ENCODE data around the gene C8G.

Gene C8G

GRCh38 chr9:136920734-136921231 lies 24.3 kb upstream of the C8G start:
- no peak overlapping the region for H3K4me3 ChIP-seq (ENCODE audit: low read length in 2 of 2)
- H3K36me3 ChIP-seq (ENCODE audit: control insufficient read depth in 2 of 2, insufficient read depth in 2 of 2, low read length in 2 of 2), result peaks cover 43 to 62% of the 10 kb centered on the region in 2 donors
- H3K9ac ChIP-seq (ENCODE audit: low read depth in 1 of 2, low read length in 2 of 2), result no peak overlapping the region
- no peaks in the 10 kb centered on the region for H3K4me1 ChIP-seq (ENCODE audit: control insufficient read depth in 2 of 2, insufficient read depth in 2 of 2, low read length in 2 of 2)
- no peaks in the 10 kb centered on the region for H3K27me3 ChIP-seq (ENCODE audit: control insufficient read depth in 2 of 2, insufficient read depth in 2 of 2, low read length in 2 of 2)
- H3K27ac ChIP-seq (ENCODE audit: low read depth in 2 of 2, low read length in 2 of 2), result no peak overlapping the region
- no peaks in the 10 kb centered on the region for H3K9me3 ChIP-seq (ENCODE audit: control insufficient read depth in 2 of 2, low read length in 2 of 2)

- H3K4me1 ChIP-seq (ENCODE audit: control insufficient read depth in 2 of 2, insufficient read depth in 2 of 2, low read length in 2 of 2), result no peaks in the 10 kb centered on the region
- H3K4me3 ChIP-seq (ENCODE audit: low read length in 2 of 2), result no peak overlapping the region
- no peak overlapping the region for H3K9ac ChIP-seq (ENCODE audit: low read depth in 1 of 2, low read length in 2 of 2)
- H3K36me3 ChIP-seq (ENCODE audit: control insufficient read depth in 2 of 2, insufficient read depth in 2 of 2, low read length in 2 of 2), result peaks cover 39 to 61% of the 10 kb centered on the region in 2 donors
- no peaks in the 10 kb centered on the region for H3K27me3 ChIP-seq (ENCODE audit: control insufficient read depth in 2 of 2, insufficient read depth in 2 of 2, low read length in 2 of 2)
- H3K9me3 ChIP-seq (ENCODE audit: control insufficient read depth in 2 of 2, low read length in 2 of 2), result no peaks in the 10 kb centered on the region
- H3K27ac ChIP-seq (ENCODE audit: low read depth in 2 of 2, low read length in 2 of 2), result no peak overlapping the region
Measured at GRCh38 chr9:136921307-136921706, 23.7 kb upstream of the C8G start.

GRCh38 chr9:136921718-136922117 lies 23.3 kb upstream of the C8G start:
- Histone ChIP-seq H3K27me3 (ENCODE audit: control insufficient read depth in 2 of 2, insufficient read depth in 2 of 2, low read length in 2 of 2) (no peaks in the 10 kb centered on the region), H3K4me3 (ENCODE audit: low read length in 2 of 2) (no peak overlapping the region), H3K9ac (ENCODE audit: low read depth in 1 of 2, low read length in 2 of 2) (no peak overlapping the region), H3K27ac (ENCODE audit: low read depth in 2 of 2, low read length in 2 of 2) (no peak overlapping the region), H3K9me3 (ENCODE audit: control insufficient read depth in 2 of 2, low read length in 2 of 2) (no peaks in the 10 kb centered on the region), H3K36me3 (ENCODE audit: control insufficient read depth in 2 of 2, insufficient read depth in 2 of 2, low read length in 2 of 2) (peaks cover 36 to 60% of the 10 kb centered on the region in 2 donors), H3K4me1 (ENCODE audit: control insufficient read depth in 2 of 2, insufficient read depth in 2 of 2, low read length in 2 of 2) (no peaks in the 10 kb centered on the region)

GRCh38 chr9:136922540-136922939 lies 22.5 kb upstream of the C8G start:
- H3K4me3 ChIP-seq (ENCODE audit: low read length in 2 of 2), result no peak overlapping the region
- no peaks in the 10 kb centered on the region for H3K9me3 ChIP-seq (ENCODE audit: control insufficient read depth in 2 of 2, low read length in 2 of 2)
- no peaks in the 10 kb centered on the region for H3K4me1 ChIP-seq (ENCODE audit: control insufficient read depth in 2 of 2, insufficient read depth in 2 of 2, low read length in 2 of 2)
- no peaks in the 10 kb centered on the region for H3K27me3 ChIP-seq (ENCODE audit: control insufficient read depth in 2 of 2, insufficient read depth in 2 of 2, low read length in 2 of 2)
- no peak overlapping the region for H3K27ac ChIP-seq (ENCODE audit: low read depth in 2 of 2, low read length in 2 of 2)
- H3K36me3 ChIP-seq (ENCODE audit: control insufficient read depth in 2 of 2, insufficient read depth in 2 of 2, low read length in 2 of 2), result peaks cover 33 to 52% of the 10 kb centered on the region in 2 donors
- no peak overlapping the region for H3K9ac ChIP-seq (ENCODE audit: low read depth in 1 of 2, low read length in 2 of 2)

GRCh38 chr9:136923881-136924280 lies 21.2 kb upstream of the C8G start:
- Histone ChIP-seq H3K27me3 (ENCODE audit: control insufficient read depth in 2 of 2, insufficient read depth in 2 of 2, low read length in 2 of 2) (no peaks in the 10 kb centered on the region), H3K4me1 (ENCODE audit: control insufficient read depth in 2 of 2, insufficient read depth in 2 of 2, low read length in 2 of 2) (no peaks in the 10 kb centered on the region), H3K4me3 (ENCODE audit: low read length in 2 of 2) (no peak overlapping the region), H3K36me3 (ENCODE audit: control insufficient read depth in 2 of 2, insufficient read depth in 2 of 2, low read length in 2 of 2) (peaks cover 29 to 47% of the 10 kb centered on the region in 2 donors), H3K27ac (ENCODE audit: low read depth in 2 of 2, low read length in 2 of 2) (no peak overlapping the region), H3K9me3 (ENCODE audit: control insufficient read depth in 2 of 2, low read length in 2 of 2) (no peaks in the 10 kb centered on the region), H3K9ac (ENCODE audit: low read depth in 1 of 2, low read length in 2 of 2) (no peak overlapping the region)

- no peaks in the 10 kb centered on the region for H3K9me3 ChIP-seq (ENCODE audit: control insufficient read depth in 2 of 2, low read length in 2 of 2)
- H3K36me3 ChIP-seq (ENCODE audit: control insufficient read depth in 2 of 2, insufficient read depth in 2 of 2, low read length in 2 of 2), result peaks cover 22 to 38% of the 10 kb centered on the region in 2 donors
- H3K4me1 ChIP-seq (ENCODE audit: control insufficient read depth in 2 of 2, insufficient read depth in 2 of 2, low read length in 2 of 2), result no peaks in the 10 kb centered on the region
- no peaks in the 10 kb centered on the region for H3K27me3 ChIP-seq (ENCODE audit: control insufficient read depth in 2 of 2, insufficient read depth in 2 of 2, low read length in 2 of 2)
- H3K27ac ChIP-seq (ENCODE audit: low read depth in 2 of 2, low read length in 2 of 2), result no peak overlapping the region
- no peak overlapping the region for H3K9ac ChIP-seq (ENCODE audit: low read depth in 1 of 2, low read length in 2 of 2)
- no peak overlapping the region for H3K4me3 ChIP-seq (ENCODE audit: low read length in 2 of 2)
Measured at GRCh38 chr9:136925414-136926153, 19.5 kb upstream of the C8G start.

GRCh38 chr9:136926154-136926704 lies 18.8 kb upstream of the C8G start:
- H3K27ac ChIP-seq (ENCODE audit: low read depth in 2 of 2, low read length in 2 of 2), result no peak overlapping the region
- H3K9me3 ChIP-seq (ENCODE audit: control insufficient read depth in 2 of 2, low read length in 2 of 2), result no peaks in the 10 kb centered on the region
- H3K27me3 ChIP-seq (ENCODE audit: control insufficient read depth in 2 of 2, insufficient read depth in 2 of 2, low read length in 2 of 2), result no peaks in the 10 kb centered on the region
- H3K4me1 ChIP-seq (ENCODE audit: control insufficient read depth in 2 of 2, insufficient read depth in 2 of 2, low read length in 2 of 2), result no peaks in the 10 kb centered on the region
- H3K4me3 ChIP-seq (ENCODE audit: low read length in 2 of 2), result no peak overlapping the region
- no peak overlapping the region for H3K9ac ChIP-seq (ENCODE audit: low read depth in 1 of 2, low read length in 2 of 2)
- H3K36me3 ChIP-seq (ENCODE audit: control insufficient read depth in 2 of 2, insufficient read depth in 2 of 2, low read length in 2 of 2), result peaks cover 16 to 32% of the 10 kb centered on the region in 2 donors

GRCh38 chr9:136926749-136927148 lies 18.3 kb upstream of the C8G start:
- Histone ChIP-seq H3K27ac (ENCODE audit: low read depth in 2 of 2, low read length in 2 of 2) (no peak overlapping the region), H3K4me1 (ENCODE audit: control insufficient read depth in 2 of 2, insufficient read depth in 2 of 2, low read length in 2 of 2) (peaks cover under 1% of the 10 kb centered on the region in 2 donors), H3K36me3 (ENCODE audit: control insufficient read depth in 2 of 2, insufficient read depth in 2 of 2, low read length in 2 of 2) (peaks cover 16 to 31% of the 10 kb centered on the region in 2 donors), H3K4me3 (ENCODE audit: low read length in 2 of 2) (no peak overlapping the region), H3K9ac (ENCODE audit: low read depth in 1 of 2, low read length in 2 of 2) (no peak overlapping the region), H3K27me3 (ENCODE audit: control insufficient read depth in 2 of 2, insufficient read depth in 2 of 2, low read length in 2 of 2) (no peaks in the 10 kb centered on the region), H3K9me3 (ENCODE audit: control insufficient read depth in 2 of 2, low read length in 2 of 2) (no peaks in the 10 kb centered on the region)

- Histone ChIP-seq H3K9ac (ENCODE audit: low read depth in 1 of 2, low read length in 2 of 2) (no peak overlapping the region), H3K36me3 (ENCODE audit: control insufficient read depth in 2 of 2, insufficient read depth in 2 of 2, low read length in 2 of 2) (peaks cover 9 to 24% of the 10 kb centered on the region in 2 donors), H3K27me3 (ENCODE audit: control insufficient read depth in 2 of 2, insufficient read depth in 2 of 2, low read length in 2 of 2) (no peaks in the 10 kb centered on the region), H3K9me3 (ENCODE audit: control insufficient read depth in 2 of 2, low read length in 2 of 2) (no peaks in the 10 kb centered on the region), H3K4me3 (ENCODE audit: low read length in 2 of 2) (no peak overlapping the region), H3K27ac (ENCODE audit: low read depth in 2 of 2, low read length in 2 of 2) (no peak overlapping the region), H3K4me1 (ENCODE audit: control insufficient read depth in 2 of 2, insufficient read depth in 2 of 2, low read length in 2 of 2) (peaks cover 4% of the 10 kb centered on the region in 2 donors)
Measured at GRCh38 chr9:136927343-136928271, 17.4 kb upstream of the C8G start.

GRCh38 chr9:136928591-136928990 lies 16.5 kb upstream of the C8G start:
- peaks cover 4% of the 10 kb centered on the region in 2 donors for H3K4me1 ChIP-seq (ENCODE audit: control insufficient read depth in 2 of 2, insufficient read depth in 2 of 2, low read length in 2 of 2)
- H3K9me3 ChIP-seq (ENCODE audit: control insufficient read depth in 2 of 2, low read length in 2 of 2), result no peaks in the 10 kb centered on the region
- no peak overlapping the region for H3K9ac ChIP-seq (ENCODE audit: low read depth in 1 of 2, low read length in 2 of 2)
- H3K36me3 ChIP-seq (ENCODE audit: control insufficient read depth in 2 of 2, insufficient read depth in 2 of 2, low read length in 2 of 2), result peaks cover 8 to 22% of the 10 kb centered on the region in 2 donors
- H3K4me3 ChIP-seq (ENCODE audit: low read length in 2 of 2), result no peak overlapping the region
- no peaks in the 10 kb centered on the region for H3K27me3 ChIP-seq (ENCODE audit: control insufficient read depth in 2 of 2, insufficient read depth in 2 of 2, low read length in 2 of 2)
- H3K27ac ChIP-seq (ENCODE audit: low read depth in 2 of 2, low read length in 2 of 2), result no peak overlapping the region
